Neural crest cell (in vitro differentiated cells): ENCODE measurements around the gene CLPSL1. TPM values are rescaled to one million over a fixed set of nuclear protein-coding genes. Genes with fewer than 3 reads are reported as not detected.
A peak's percentile ranks its signal among the peaks of the same experiment; 100 is the strongest.

Source experiments
- DNase-seq: peaks from one replicate; pipeline ENCODE4 v3.0.0; 2021; ENCODE audit warnings: low read depth, mixed read lengths, low spot score
- H3K27ac Mint-ChIP-seq: one replicate; pipeline ENCODE4 v1.8.0; 2021; ENCODE audit warnings: mild to moderate bottlenecking, mixed read lengths; ENCODE audit not compliant: unreplicated experiment
- H3K27me3 Mint-ChIP-seq: 2 replicates; pipeline ENCODE4 v1.8.0; 2021; ENCODE audit warnings: low read depth, mild to moderate bottlenecking, mixed read lengths
- H3K36me3 Mint-ChIP-seq: 2 replicates; pipeline ENCODE4 v1.8.0; 2021; ENCODE audit warnings: low read depth, mild to moderate bottlenecking, mixed read lengths
- H3K4me1 Mint-ChIP-seq: 2 replicates; pipeline ENCODE4 v1.8.0; 2021; ENCODE audit warnings: mixed read lengths
- H3K4me3 Mint-ChIP-seq: one replicate; pipeline ENCODE4 v1.8.0; 2021; ENCODE audit warnings: mild to moderate bottlenecking, mixed read lengths
- H3K9me3 Mint-ChIP-seq: 2 replicates; pipeline ENCODE4 v1.8.0; 2021; ENCODE audit warnings: mixed read lengths
- CTCF ChIP-seq: fragments of 200-600 bp; sonication (generic); conservative IDR thresholded peaks from 2 replicates; pipeline ENCODE4 v1.5.0; 2021; ENCODE audit warnings: antibody characterized with exemption, mild to moderate bottlenecking
- total RNA-seq: library from RNA; stranded (reverse); gene quantifications from 2 replicates; pipeline ENCODE4 v1.2.1, GENCODE V29; 2021

The CLPSL1 gene
- total RNA-seq, 1 donor from 2014 or later = not detected

- no peak for TF ChIP-seq CTCF
- H3K36me3 Mint-ChIP-seq = no peaks in the 10 kb centered on the region
- no peak overlapping the region for H3K4me3 Mint-ChIP-seq
- H3K27ac Mint-ChIP-seq = no peak overlapping the region
- H3K27me3 Mint-ChIP-seq = peaks cover 2% of the 10 kb centered on the region
- H3K9me3 Mint-ChIP-seq = no peaks in the 10 kb centered on the region
- no peak for DNase-seq
- H3K4me1 Mint-ChIP-seq = peaks cover 18% of the 10 kb centered on the region
Observed at GRCh38 chr6:35754452-35755277, 26.2 kb upstream of the CLPSL1 start.

- H3K27me3 Mint-ChIP-seq = peaks cover 7% of the 10 kb centered on the region
- H3K4me1 Mint-ChIP-seq = peaks cover 18% of the 10 kb centered on the region
- H3K9me3 Mint-ChIP-seq = no peaks in the 10 kb centered on the region
- no peak overlapping the region for H3K4me3 Mint-ChIP-seq
- H3K36me3 Mint-ChIP-seq = no peaks in the 10 kb centered on the region
- no peak for TF ChIP-seq CTCF
- no peak for DNase-seq
- no peak overlapping the region for H3K27ac Mint-ChIP-seq
Observed at GRCh38 chr6:35755278-35755924, 25.4 kb upstream of the CLPSL1 start.

GRCh38 chr6:35757456-35758123 lies 23.2 kb upstream of the CLPSL1 start:
- H3K27me3 Mint-ChIP-seq = peaks cover 23% of the 10 kb centered on the region
- TF ChIP-seq CTCF = peak; percentile 52
- H3K9me3 Mint-ChIP-seq = no peaks in the 10 kb centered on the region
- no peak overlapping the region for H3K4me3 Mint-ChIP-seq
- peak; percentile 33 for DNase-seq
- peaks cover 18% of the 10 kb centered on the region for H3K4me1 Mint-ChIP-seq
- H3K36me3 Mint-ChIP-seq = no peaks in the 10 kb centered on the region
- H3K27ac Mint-ChIP-seq = peak overlapping the region; percentile 93

GRCh38 chr6:35759426-35759825 lies 21.4 kb upstream of the CLPSL1 start:
- DNase-seq = no peak
- no peaks in the 10 kb centered on the region for H3K36me3 Mint-ChIP-seq
- TF ChIP-seq CTCF = no peak
- H3K9me3 Mint-ChIP-seq = no peaks in the 10 kb centered on the region
- H3K4me1 Mint-ChIP-seq = peaks cover 23% of the 10 kb centered on the region
- no peak overlapping the region for H3K27ac Mint-ChIP-seq
- peaks cover 42% of the 10 kb centered on the region for H3K27me3 Mint-ChIP-seq
- H3K4me3 Mint-ChIP-seq = no peak overlapping the region

- Mint-ChIP-seq H3K36me3 (no peaks in the 10 kb centered on the region), H3K4me3 (no peak overlapping the region), H3K27ac (no peak overlapping the region), H3K4me1 (peaks cover 8% of the 10 kb centered on the region), H3K27me3 (peaks cover 68% of the 10 kb centered on the region), H3K9me3 (no peaks in the 10 kb centered on the region)
- no peak for DNase-seq
- no peak for TF ChIP-seq CTCF
Observed at GRCh38 chr6:35765739-35766138, 15.1 kb upstream of the CLPSL1 start.
